GM19099 (cell line): ENCODE measurements around the gene SETX.

Experiments used
- POLR2A ChIP-seq: IDR thresholded peaks from 3 replicates; pipeline ENCODE4 v1.6.1; 2011; ENCODE audit warnings: low read depth; ENCODE audit not compliant: insufficient read length; ENCODE audit errors: extremely low read depth

Gene SETX

DNA sequence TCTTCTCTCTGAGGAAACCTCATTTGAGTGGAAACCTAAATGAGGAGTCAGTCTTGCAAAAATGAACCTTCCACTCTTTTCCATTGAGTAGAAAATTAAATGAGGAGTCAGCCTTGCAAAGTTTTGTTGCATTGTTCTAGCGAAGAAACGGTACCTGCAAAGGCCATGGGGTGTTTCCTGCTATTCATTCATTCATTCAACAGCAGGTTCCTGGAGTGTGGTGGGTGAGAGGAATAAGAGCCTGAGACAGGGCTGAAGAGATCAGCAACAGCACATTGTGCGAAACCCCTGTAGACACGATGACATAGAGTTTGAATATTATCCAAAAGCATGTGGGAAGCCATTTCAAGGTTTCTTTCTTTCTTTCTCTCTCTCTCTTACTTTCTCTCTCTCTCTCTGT is 14.6 kb upstream of the SETX start:
- no peak for TF ChIP-seq POLR2A

DNA sequence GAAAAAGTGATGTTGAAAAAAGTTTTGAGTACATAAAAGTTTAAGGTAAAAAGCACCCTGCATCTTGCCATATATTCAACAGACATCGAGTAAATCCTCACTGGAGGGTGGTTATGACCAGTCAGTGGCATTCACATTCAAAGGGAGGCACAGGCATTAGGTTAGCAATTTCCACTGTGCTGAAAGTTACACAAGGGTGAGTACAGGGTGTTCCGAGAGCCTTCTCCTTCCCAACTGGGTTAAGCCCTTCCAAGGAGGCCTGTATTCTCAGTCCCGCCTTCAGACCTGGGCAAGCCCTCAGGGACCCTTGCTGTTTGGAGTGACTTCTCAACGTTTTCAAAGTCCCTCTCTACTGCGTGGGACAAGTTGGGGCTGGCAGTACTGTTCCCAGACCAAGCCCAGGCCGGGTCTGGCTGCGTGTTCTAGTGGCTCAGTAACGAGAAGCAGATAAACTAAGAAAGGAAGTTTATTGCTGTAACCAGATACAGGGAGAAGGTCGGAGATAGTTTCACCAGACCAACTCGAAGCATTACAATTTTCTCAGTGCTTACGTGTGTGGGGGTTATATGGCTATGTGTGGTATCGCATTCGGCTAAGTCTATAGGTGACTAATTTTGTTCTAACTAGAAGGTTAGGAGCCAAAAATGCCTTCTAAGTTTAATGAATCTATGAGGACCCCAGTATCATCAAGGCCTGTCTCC is 13.0 kb upstream of the SETX start:
- no peak for TF ChIP-seq POLR2A

DNA sequence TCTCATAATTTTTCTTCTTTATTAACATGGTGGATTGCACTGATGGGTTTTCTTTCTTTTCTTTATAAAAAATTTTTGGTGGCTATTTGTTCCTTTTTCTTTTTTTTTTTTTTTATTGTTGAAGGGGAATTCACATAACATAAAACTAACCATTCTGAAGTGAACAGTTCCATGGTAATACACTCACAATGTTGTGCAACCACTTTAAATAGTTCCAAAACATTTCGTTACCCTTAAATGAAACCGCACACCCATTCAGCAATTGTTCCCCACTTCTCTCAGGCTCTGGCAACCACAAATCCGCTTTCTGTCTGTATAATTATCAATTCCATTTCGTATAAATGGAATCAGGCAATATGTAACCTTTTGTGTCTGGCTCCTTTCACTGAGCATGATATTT is 11.7 kb upstream of the SETX start:
- TF ChIP-seq POLR2A: no peak

DNA sequence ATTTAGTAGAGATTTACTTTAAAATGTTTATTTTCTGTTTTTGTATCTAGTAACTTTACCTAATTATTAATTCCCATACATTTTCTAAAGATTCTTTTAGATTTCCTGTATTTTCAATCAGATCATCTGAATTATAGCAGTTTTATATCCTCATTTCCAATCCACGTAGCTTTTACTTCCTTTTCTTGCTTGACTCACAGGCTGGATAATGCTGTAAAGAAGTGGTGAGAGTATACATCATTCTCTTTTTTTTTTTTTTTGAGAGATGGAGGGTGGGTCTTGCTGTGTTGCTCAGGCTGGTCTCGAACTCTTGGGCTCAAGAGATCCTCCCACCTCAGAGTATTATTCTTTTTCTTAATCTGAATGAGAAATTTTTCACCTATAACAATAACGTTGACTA is 11.2 kb upstream of the SETX start:
- no peak for TF ChIP-seq POLR2A

DNA sequence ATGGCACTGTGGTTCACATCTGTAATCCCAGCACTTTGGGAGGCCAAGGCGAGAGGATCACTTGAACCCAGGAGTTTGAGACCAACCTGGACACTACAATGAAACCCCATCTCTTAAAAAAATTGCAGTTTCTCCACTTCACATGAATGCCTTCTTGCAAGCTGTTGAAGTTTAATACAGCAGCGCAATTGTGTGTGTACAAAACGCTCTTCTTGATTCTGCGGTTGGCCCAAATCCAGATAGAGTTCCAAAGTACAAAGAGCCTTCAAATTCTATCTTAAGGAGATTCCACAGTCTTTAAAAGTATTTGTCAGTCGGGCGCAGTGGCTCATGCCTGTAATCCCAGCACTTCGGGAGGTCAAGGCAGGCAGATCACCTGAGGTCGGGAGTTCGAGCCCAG is 9.3 kb upstream of the SETX start:
- TF ChIP-seq POLR2A: no peak

DNA sequence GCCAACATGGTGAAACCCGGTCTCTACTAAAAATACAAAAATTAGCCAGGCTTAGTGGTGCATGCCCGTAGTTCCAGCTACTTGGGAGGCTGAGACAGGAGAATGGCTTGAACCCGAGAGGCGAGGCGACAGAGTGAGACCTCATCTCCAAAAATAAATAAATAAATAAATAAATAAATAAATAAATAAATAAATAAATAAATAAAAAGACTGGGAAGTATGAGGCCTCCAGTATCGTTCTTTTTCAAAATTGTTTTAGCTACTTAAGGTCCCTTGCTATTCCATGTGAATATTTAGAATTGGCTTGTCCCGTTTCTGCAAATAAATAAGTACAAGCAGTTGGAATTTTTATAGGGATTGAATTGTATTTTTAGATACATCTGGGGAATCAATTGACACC is 3.0 kb upstream of the SETX start:
- TF ChIP-seq POLR2A: no peak

- TF ChIP-seq POLR2A: no peak
These were observed 1.6 kb upstream of the SETX start for GRCh38 chr9:132356324-132356924.

DNA sequence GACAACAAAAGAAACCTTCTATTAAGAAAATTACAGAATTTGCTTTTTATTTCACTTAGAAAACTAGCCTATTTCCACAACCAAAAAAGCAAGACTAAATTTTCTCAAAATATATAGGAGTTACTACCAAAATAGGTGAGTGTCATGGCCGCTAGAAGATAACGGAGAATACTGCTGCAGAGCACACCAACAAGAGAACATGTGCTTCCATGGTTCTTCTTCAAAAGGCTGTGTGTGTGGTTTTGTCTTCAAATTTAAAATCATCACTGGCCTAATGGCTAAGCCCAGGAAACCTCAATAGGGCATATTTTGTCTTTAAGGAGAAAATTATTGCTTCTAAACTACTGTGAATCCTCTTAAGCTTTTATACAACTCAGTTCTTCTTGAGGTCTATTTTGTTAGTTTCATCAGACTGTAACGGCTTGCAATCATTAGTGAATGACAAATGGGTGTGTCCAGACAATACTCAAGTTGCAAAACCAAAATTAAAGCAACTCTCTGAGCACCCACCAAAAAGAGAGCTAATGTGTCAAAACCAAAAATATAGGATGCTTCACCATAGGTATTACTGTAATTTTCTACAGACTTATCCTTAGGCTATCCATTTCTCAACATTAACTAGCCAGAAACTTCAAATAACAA is 3.3 kb downstream of the SETX start:
- TF ChIP-seq POLR2A: no peak

DNA sequence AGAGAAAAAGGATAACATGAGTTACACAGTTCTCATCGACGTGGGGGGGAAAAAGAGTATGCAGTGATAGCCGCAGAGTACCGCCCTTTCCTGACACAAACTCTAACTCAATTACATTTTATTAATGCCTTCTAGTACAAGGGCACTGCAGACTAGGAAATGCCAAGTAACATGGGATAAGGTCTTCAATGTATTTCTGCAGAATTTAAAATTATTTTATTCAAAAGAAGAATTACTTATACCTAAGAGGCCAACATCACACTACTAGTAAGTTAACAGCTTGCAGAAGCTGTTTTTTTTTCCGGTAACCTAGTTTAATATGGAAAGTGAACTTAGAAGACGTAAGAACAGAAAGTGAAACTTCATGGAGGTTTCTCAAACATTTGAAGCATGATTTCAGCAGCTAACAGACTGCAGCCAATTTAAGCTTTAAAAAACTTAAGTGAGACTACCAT is 3.9 kb downstream of the SETX start:
- no peak for TF ChIP-seq POLR2A

GRCh38 chr9:132348676-132349075 is 6.1 kb downstream of the SETX start:
- no peak for TF ChIP-seq POLR2A

DNA sequence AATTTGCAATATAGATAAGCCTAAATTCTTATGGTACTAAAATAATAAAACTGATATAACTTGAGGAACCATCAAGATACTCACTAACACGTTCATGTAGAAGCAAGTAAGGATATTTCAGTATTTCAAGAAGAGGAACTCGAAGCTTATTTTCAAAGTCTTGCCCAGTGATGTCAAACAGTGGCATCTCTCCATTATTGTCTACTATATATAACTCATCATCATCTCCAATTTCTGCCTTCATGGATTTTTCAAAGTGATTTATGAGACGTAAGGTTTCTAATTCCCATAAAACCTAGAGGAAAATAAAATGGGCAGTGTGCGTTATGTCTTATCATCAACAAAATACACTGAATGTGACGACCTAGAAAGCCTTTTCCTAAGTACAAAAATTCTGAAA is 8.6 kb downstream of the SETX start:
- peak; percentile 17 for TF ChIP-seq POLR2A

DNA sequence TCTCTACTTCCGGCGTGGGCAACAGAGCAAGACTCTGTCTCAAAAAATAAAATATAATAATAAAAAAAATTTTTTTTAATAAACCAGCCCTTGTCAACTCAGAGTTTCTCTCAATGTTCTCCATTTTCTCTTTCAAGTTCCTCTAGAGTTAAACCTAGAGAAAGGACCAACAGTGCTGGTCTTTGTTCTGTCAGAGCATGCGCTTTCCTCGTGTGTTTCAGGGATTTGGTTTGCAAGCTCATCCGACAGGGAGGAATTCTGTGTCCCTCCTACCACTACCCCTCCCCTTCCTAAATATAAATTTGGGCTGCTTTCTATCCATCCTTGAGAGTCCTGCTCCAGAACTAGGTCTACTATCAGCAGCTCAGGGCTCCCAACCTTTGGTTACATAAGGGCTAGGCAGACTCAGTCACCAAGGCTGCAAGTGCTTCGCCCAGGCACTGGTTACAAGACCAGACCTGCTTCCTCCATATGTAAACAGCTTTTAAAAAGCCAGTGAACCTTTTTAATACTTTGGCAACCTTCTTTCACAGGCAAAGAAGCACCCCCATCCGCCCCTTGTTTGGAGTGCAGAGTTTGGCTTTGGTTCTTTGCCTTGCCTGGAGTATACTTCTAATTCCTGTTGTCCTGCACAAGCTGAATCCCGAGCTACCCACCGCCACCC is 13.5 kb downstream of the SETX start:
- no peak for TF ChIP-seq POLR2A

DNA sequence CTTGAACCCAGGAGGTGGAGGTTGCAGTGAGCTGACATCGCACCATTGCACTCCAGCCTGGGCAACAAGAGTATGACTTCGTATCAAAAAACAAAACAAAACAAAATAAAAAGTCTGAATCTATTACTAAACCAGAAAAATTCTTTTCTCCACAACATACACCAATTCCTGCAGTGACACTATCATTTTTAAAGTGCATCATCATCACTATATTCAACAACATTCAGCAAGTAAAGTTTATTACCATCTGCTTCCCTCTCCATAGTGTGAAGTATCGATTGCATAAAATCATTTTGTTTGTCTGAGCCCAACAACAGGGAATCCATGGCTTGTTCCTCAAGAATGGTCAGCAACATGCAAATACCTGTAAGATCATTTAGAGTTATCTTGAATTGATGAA is 20.4 kb downstream of the SETX start:
- no peak for TF ChIP-seq POLR2A

DNA sequence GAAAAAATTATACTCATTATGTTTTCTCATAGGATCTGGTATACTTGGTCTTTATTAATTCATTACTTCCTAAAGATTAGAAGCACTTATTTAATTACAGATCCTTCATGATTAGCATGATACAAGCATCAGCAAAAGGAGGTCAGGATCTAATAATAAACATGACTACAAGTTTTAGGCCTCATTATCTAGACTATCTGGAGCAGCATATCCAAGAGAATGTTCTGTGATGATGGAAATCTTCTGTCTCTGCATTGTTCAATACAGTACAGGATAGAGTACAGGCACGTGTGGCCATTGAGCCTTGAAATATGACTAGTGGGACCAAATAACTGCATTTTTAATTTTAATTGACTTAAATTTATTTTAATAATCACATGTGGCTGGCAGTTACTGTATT is 21.2 kb downstream of the SETX start:
- TF ChIP-seq POLR2A: no peak

- no peak for TF ChIP-seq POLR2A
These were observed 26.2 kb downstream of the SETX start for GRCh38 chr9:132328580-132328979.

DNA sequence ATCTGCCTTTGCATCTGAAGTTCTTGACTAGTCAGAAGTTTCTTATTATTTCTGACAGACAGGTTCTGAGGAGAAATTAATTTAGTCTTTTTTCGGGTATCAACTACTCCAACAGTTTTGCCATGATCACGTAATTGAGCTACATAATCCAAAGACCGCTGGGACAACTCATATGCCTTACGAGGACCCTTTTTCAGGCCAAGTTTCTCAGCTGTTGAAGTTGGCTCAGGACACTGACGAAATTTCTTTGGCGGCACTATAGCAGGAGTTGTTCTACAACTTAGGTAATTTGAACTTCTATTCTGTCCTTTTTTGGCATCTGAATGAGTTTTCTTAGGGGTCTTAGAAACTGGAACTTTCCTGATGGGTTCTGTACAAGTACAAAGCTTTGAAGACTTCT is 27.2 kb downstream of the SETX start:
- TF ChIP-seq POLR2A: no peak
